CD8-positive, alpha-beta memory T cell (primary cell): ENCODE measurements around the gene FGD5. TPM values are rescaled to one million over a fixed set of nuclear protein-coding genes. Genes with fewer than 3 reads are reported as not detected.

Experiments used
- CTCF ChIA-PET: fragments of 350-600 bp; sonication (Branson Sonifier 250); formaldehyde crosslinking; loops from one replicate; lab custom pipeline; 2021; ENCODE audit warnings: antibody characterized with exemption; lab: Charles Lee
- POLR2A ChIA-PET: fragments of 350-600 bp; sonication (Branson Sonifier 250); formaldehyde crosslinking; loops from one replicate; lab custom pipeline; 2021; ENCODE audit warnings: antibody characterized with exemption; lab: Charles Lee
- DNase-seq, 5 donors: peaks; one replicate each; pipeline versions ENCODE4 v3.0.0 to v3.0.0-alpha.2; 2020 to 2022; ENCODE audit warnings: mixed read lengths in 1 of 5
- H3K27ac ChIP-seq: one replicate; pipeline ENCODE4 v1.7.0; 2013; ENCODE audit warnings: low read depth, mild to moderate bottlenecking, low read length, moderate library complexity
- H3K27me3 ChIP-seq: 2 replicates; pipeline ENCODE4 v1.7.0; 2013; ENCODE audit warnings: low read length, mild to moderate bottlenecking; ENCODE audit not compliant: insufficient read depth, poor library complexity, severe bottlenecking
- H3K36me3 ChIP-seq: 2 replicates; pipeline ENCODE4 v1.7.0; 2013; ENCODE audit warnings: mild to moderate bottlenecking, low read length, moderate library complexity; ENCODE audit not compliant: insufficient read depth
- H3K4me1 ChIP-seq: 2 replicates; pipeline ENCODE4 v1.7.0; 2013; ENCODE audit warnings: mild to moderate bottlenecking, low read length, moderate library complexity; ENCODE audit not compliant: insufficient read depth
- H3K4me3 ChIP-seq: 2 replicates; pipeline ENCODE4 v1.7.0; 2013; ENCODE audit warnings: mild to moderate bottlenecking, low read length
- H3K9me3 ChIP-seq: 2 replicates; pipeline ENCODE4 v1.7.0; 2013; ENCODE audit warnings: mild to moderate bottlenecking, low read length
- H3K27ac Mint-ChIP-seq, 8 donors: one replicate each; pipeline ENCODE4 v1.8.0; 2020 to 2021; ENCODE audit warnings: mixed read lengths in 8 of 8, mild to moderate bottlenecking in 6 of 8, inconsistent platforms in 3 of 8, moderate library complexity in 3 of 8
- H3K27me3 Mint-ChIP-seq, 2 donors: one replicate each; pipeline ENCODE4 v1.8.0; 2020 to 2021; ENCODE audit warnings: mixed read lengths in 2 of 2, mild to moderate bottlenecking in 1 of 2, moderate library complexity in 1 of 2
- H3K36me3 Mint-ChIP-seq, 3 donors: one replicate each; pipeline ENCODE4 v1.8.0; 2020 to 2021; ENCODE audit warnings: mixed read lengths in 3 of 3, inconsistent platforms in 1 of 3, mild to moderate bottlenecking in 1 of 3
- H3K4me1 Mint-ChIP-seq, 3 donors: one replicate each; pipeline ENCODE4 v1.8.0; 2020 to 2021; ENCODE audit warnings: mixed read lengths in 3 of 3, inconsistent platforms in 1 of 3, mild to moderate bottlenecking in 1 of 3
- H3K4me3 Mint-ChIP-seq, 7 donors: one replicate each; pipeline ENCODE4 v1.8.0; 2020 to 2021; ENCODE audit warnings: mixed read lengths in 7 of 7, mild to moderate bottlenecking in 6 of 7, moderate library complexity in 4 of 7, inconsistent platforms in 2 of 7
- H3K9me3 Mint-ChIP-seq, 5 donors: one replicate each; pipeline ENCODE4 v1.8.0; 2020 to 2022; ENCODE audit warnings: mixed read lengths in 5 of 5, mild to moderate bottlenecking in 3 of 5, moderate library complexity in 2 of 5, inconsistent platforms in 1 of 5
- polyA plus RNA-seq: library from polyadenylated mRNA; unstranded; fragments of 300-500 nt; fragmentation: Illumina TruSeq; gene quantifications from one replicate; pipeline ENCODE4 v1.2.3, GENCODE V29; 2021
- total RNA-seq, 2 experiments: library from RNA; stranded (reverse); gene quantifications; one replicate each; pipeline ENCODE4 v1.2.3, GENCODE V29; 2021

Gene FGD5
- total and polyA plus RNA-seq, 3 experiments from 2014 or later = not detected

DNA sequence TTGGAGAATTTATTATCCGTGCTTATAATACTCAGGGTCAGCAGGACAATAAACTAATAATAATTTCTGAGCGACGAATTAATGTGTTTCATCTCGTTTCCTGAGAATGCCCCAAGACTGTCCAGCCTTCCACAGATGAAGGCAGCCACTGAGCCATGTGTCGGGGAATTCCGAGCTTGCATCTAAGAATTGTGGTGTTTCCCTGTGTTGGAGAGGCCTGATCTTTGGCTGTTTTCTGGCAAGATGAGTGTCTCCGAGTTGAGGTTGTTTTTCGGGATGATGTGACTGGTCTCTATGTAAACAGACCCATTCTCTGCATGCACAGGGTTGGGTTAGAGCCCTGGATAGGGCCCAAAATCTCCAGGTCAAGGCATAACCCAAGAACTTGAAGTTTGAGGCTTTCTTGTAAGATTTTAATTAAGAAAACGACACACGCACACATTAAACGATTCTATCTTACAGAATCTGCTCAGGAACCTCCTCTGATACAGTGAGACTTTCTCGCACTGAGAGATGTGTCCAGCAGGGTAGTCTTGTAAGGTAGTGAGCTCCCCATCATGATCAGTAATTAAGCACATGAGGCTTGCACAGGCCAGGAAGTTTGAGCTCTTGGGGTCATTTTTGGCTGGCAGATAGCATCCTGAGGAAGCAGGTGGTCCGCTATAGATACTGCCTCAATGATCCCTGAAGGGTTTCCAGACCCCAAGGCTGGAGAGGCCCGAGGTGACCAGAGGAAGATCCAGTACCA, 14.4 kb downstream of the FGD5 start:
- Mint-ChIP-seq H3K36me3 (no peaks in the 10 kb centered on the region), H3K9me3 (peaks cover 0 to 1% (median 0%) of the 10 kb centered on the region in 5 donors), H3K27ac (no peak overlapping the region), H3K27me3 (peaks cover 9 to 44% of the 10 kb centered on the region in 2 donors), H3K4me1 (no peaks in the 10 kb centered on the region), H3K4me3 (no peak overlapping the region)
- Histone ChIP-seq H3K4me1 (no peaks in the 10 kb centered on the region), H3K9me3 (no peaks in the 10 kb centered on the region), H3K4me3 (no peak overlapping the region), H3K27ac (no peak overlapping the region), H3K36me3 (no peaks in the 10 kb centered on the region), H3K27me3 (no peaks in the 10 kb centered on the region)
- CTCF ChIA-PET = no interaction called here
- no peak for DNase-seq
- POLR2A ChIA-PET = no interaction called here

DNA sequence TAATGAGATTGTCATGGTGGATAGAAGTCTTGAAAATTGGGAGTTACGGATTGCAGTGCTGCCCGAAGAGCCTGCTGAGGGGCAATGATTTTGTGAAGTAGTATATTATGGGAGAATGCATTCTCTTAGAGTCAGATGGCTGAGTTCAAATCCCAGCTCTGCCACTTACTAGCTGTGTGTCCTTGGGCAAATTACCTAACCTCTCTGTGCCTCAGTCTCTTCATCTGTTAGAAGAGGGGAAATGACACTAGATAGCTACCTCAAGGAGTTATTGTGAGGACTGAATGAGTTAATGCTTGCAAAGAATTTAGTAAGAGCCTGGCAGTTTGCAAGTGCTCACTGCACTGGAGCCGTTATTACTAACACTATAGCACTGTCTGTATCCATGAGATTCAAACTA, 15.4 kb downstream of the FGD5 start:
- Histone ChIP-seq H3K27me3 (no peaks in the 10 kb centered on the region), H3K27ac (no peak overlapping the region), H3K4me1 (no peaks in the 10 kb centered on the region), H3K9me3 (no peaks in the 10 kb centered on the region), H3K36me3 (no peaks in the 10 kb centered on the region), H3K4me3 (no peak overlapping the region)
- H3K27ac Mint-ChIP-seq = no peak overlapping the region
- DNase-seq = no peak
- peaks cover 0 to 1% (median 0%) of the 10 kb centered on the region in 5 donors for H3K9me3 Mint-ChIP-seq
- H3K36me3 Mint-ChIP-seq = no peaks in the 10 kb centered on the region
- CTCF ChIA-PET = no interaction called here
- peaks cover 9 to 37% of the 10 kb centered on the region in 2 donors for H3K27me3 Mint-ChIP-seq
- no peak overlapping the region for H3K4me3 Mint-ChIP-seq
- POLR2A ChIA-PET = no interaction called here
- H3K4me1 Mint-ChIP-seq = no peaks in the 10 kb centered on the region

DNA sequence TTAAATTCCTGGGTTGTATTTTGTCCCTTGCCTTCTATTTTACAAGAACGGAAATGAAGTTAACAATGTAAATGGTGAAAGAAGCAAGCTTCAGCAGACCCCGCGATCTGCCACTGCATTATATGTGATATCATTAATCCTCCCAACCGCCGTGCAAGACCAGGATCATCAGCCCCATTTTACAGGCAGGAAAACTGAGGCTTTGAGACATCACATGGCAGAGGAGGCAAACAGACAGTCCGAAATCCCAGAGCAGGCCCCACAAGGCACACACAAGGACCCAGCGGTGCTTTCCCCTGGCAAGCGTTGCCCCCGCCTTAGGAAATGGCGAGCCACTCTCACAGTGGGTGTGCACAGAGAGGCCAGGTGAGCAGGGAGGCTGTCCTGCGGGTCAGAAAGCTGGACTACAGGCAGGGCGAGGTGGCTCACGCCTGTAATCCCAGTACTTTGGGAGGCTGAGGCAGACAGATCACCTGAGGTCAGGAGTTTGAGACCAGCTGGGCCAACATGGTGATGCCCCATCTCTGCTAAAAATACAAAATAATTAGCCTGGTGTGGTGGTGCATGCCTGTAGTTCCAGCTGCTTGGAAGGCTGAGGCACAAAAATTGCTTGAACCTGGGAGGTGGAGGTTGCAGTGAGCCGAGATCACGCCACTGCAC, 16.2 kb downstream of the FGD5 start:
- DNase-seq = no peak
- ChIA-PET CTCF (no interaction called here), POLR2A (no interaction called here)
- Histone ChIP-seq H3K4me3 (no peak overlapping the region), H3K9me3 (no peaks in the 10 kb centered on the region), H3K27ac (no peak overlapping the region), H3K4me1 (no peaks in the 10 kb centered on the region), H3K27me3 (no peaks in the 10 kb centered on the region), H3K36me3 (no peaks in the 10 kb centered on the region)
- H3K27ac Mint-ChIP-seq = no peak overlapping the region
- peaks cover 8 to 31% of the 10 kb centered on the region in 2 donors for H3K27me3 Mint-ChIP-seq
- no peaks in the 10 kb centered on the region for H3K36me3 Mint-ChIP-seq
- peaks cover 0 to 1% (median 0%) of the 10 kb centered on the region in 5 donors for H3K9me3 Mint-ChIP-seq
- no peak overlapping the region for H3K4me3 Mint-ChIP-seq
- H3K4me1 Mint-ChIP-seq = no peaks in the 10 kb centered on the region

DNA sequence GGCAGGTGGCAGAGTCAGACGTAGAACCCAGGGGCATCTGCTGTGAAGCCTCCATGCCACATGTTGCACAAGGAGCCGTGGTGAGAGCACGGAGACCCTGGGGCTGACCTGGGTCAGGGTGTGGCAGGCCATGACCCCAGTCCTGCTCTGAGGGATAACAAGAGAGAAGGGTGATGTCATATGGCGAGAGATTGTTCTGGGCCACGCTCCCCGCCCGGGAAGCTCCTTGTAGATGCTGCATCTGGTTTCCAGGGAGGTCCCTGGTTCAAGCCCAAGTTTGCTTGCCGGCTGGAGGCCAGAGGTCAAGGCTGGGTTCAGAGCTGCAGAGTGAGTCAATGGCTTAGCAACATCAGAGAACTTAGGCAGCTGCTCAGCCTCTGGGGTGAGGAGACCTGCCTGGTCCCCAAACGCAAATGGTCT, 17.3 kb downstream of the FGD5 start:
- no peaks in the 10 kb centered on the region for H3K9me3 Mint-ChIP-seq
- H3K36me3 ChIP-seq = no peaks in the 10 kb centered on the region

DNA sequence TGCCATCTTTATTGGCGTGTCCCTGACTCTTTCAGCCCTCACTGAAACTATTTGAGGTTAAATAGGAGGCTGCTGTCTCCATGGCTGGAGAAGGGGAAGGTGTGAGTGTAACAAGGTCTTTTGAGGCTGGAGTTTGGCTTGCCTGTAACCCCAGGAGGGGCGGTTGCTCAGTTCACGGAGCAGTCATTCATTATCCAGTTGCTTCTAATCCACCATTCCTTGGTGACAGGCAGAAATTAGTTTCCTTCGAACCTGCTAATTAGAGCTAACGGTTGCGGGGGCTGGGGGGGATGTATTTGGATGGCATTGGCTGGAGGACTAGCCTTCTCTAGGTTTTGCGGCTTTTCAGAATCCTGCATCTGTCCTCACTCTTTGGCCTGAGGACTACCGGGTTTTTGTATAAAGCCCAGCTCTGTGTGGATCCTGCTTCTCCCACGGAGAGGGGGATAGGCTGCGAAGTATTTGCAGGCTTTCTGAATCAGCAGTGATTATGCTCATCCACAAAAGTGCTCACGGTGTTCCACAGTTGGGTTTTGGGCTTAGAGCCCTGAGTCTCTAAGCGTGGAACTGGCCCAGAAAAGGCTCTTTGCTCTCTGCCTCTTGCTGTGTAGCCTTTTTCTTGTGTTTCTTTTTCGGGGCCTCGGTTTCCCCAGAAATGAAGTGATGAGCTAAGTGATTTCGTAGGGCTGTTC, 18.6 kb downstream of the FGD5 start:
- ChIA-PET POLR2A (no interaction called here), CTCF (no interaction called here)
- Histone ChIP-seq H3K9me3 (no peaks in the 10 kb centered on the region), H3K27me3 (no peaks in the 10 kb centered on the region), H3K36me3 (no peaks in the 10 kb centered on the region), H3K4me3 (no peak overlapping the region), H3K4me1 (no peaks in the 10 kb centered on the region), H3K27ac (no peak overlapping the region)
- Mint-ChIP-seq H3K4me3 (no peak overlapping the region), H3K4me1 (no peaks in the 10 kb centered on the region), H3K27me3 (peaks cover 6 to 27% of the 10 kb centered on the region in 2 donors), H3K9me3 (no peaks in the 10 kb centered on the region), H3K36me3 (no peaks in the 10 kb centered on the region), H3K27ac (no peak overlapping the region)
- no peak for DNase-seq

More for the DNA sequence above, 17.3 kb downstream of the FGD5 start:
- H3K4me1 Mint-ChIP-seq = no peaks in the 10 kb centered on the region
- Histone ChIP-seq H3K9me3 (no peaks in the 10 kb centered on the region), H3K4me1 (no peaks in the 10 kb centered on the region), H3K27ac (no peak overlapping the region), H3K4me3 (no peak overlapping the region), H3K27me3 (no peaks in the 10 kb centered on the region)
- no peaks in the 10 kb centered on the region for H3K36me3 Mint-ChIP-seq
- ChIA-PET POLR2A (no interaction called here), CTCF (no interaction called here)
- no peak overlapping the region for H3K4me3 Mint-ChIP-seq
- no peak for DNase-seq
- H3K27me3 Mint-ChIP-seq = peaks cover 6 to 25% of the 10 kb centered on the region in 2 donors
- no peak overlapping the region for H3K27ac Mint-ChIP-seq

DNA sequence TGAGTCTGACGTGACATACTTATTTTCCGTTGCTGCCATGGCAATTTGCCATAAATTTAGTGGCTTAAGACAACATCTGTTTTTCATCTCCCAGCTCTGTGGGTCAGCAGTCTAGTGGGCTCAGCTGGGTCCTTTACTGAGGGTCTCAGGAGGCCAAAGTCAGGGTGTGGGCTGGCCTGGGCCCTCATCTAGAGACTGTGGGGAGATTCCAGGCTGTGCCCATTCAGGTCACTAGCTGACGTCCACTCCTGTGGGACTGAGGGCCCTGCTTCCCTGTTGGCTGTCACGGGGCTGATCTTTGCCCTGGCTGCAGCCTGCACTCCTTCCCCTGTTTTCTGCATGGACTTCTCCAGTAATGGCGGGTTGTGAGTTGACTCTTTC, 19.1 kb downstream of the FGD5 start:
- ChIA-PET CTCF (no interaction called here), POLR2A (no interaction called here)
- Histone ChIP-seq H3K4me3 (no peak overlapping the region), H3K36me3 (no peaks in the 10 kb centered on the region), H3K9me3 (no peaks in the 10 kb centered on the region), H3K27ac (no peak overlapping the region), H3K4me1 (no peaks in the 10 kb centered on the region), H3K27me3 (no peaks in the 10 kb centered on the region)
- Mint-ChIP-seq H3K27me3 (peaks cover 6 to 23% of the 10 kb centered on the region in 2 donors), H3K4me3 (peak overlapping the region in 1 of 7 donors; percentile 28), H3K4me1 (no peaks in the 10 kb centered on the region), H3K9me3 (no peaks in the 10 kb centered on the region), H3K36me3 (no peaks in the 10 kb centered on the region), H3K27ac (no peak overlapping the region)
- no peak for DNase-seq

DNA sequence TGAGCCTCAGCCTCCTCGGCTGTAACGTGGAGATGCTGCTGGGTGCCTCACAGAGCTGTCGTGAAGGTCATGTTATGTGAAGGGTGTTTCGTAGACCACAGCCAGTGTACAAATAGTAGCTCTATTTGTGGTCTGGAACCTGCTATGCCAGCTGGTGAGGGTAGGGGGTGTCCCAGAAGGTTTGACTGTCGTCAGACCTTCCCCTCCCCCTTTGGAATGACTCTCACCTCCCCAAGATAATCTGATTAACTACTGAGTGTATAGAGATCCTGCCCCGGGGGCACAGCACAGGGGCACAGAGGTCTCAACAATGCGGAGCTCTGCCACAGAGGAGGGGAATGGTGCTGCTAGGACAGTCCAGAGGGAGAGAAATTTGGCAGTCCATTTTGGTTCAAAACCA, 20.5 kb downstream of the FGD5 start:
- Mint-ChIP-seq H3K36me3 (no peaks in the 10 kb centered on the region), H3K4me1 (no peaks in the 10 kb centered on the region), H3K27me3 (peaks cover 7 to 12% of the 10 kb centered on the region in 2 donors), H3K27ac (no peak overlapping the region), H3K9me3 (no peaks in the 10 kb centered on the region), H3K4me3 (no peak overlapping the region)
- no peaks in the 10 kb centered on the region for H3K4me1 ChIP-seq
- H3K27ac ChIP-seq = no peak overlapping the region
- H3K4me3 ChIP-seq = no peak overlapping the region
- no peaks in the 10 kb centered on the region for H3K9me3 ChIP-seq
- no peak for DNase-seq
- no peaks in the 10 kb centered on the region for H3K27me3 ChIP-seq
- no peaks in the 10 kb centered on the region for H3K36me3 ChIP-seq
- ChIA-PET CTCF (no interaction called here), POLR2A (no interaction called here)

DNA sequence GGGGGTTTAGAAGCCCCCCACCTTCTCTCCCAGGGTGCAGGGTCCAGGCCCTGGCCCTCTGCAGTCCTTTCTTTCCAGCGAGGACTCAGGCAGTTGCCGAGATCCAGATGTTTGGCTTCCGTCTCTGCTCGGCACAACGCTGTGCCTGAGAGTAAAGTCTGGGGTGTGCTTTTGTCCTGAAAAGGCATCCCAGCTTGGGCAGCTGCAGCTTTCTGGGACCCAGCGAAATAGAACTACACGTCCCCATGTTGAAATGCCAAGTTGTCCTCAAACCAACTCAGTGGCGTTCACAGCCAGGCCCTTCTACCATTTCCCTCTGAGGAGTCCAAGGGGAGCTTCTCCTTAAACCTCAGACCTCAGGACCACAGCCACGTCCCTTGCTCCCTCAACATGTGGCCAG, 23.1 kb downstream of the FGD5 start:
- ChIA-PET CTCF (no interaction called here), POLR2A (no interaction called here)
- H3K27ac ChIP-seq = no peak overlapping the region
- Mint-ChIP-seq H3K4me3 (no peak overlapping the region), H3K27me3 (peaks cover 7 to 8% of the 10 kb centered on the region in 2 donors), H3K27ac (no peak overlapping the region), H3K4me1 (no peaks in the 10 kb centered on the region), H3K9me3 (no peaks in the 10 kb centered on the region), H3K36me3 (no peaks in the 10 kb centered on the region)
- H3K9me3 ChIP-seq = no peaks in the 10 kb centered on the region
- no peak overlapping the region for H3K4me3 ChIP-seq
- no peaks in the 10 kb centered on the region for H3K27me3 ChIP-seq
- no peaks in the 10 kb centered on the region for H3K4me1 ChIP-seq
- no peaks in the 10 kb centered on the region for H3K36me3 ChIP-seq
- no peak for DNase-seq
